MM.1S (cell line): ENCODE measurements around the gene HTR1E.

Experiments used
- DNase-seq: peaks from one replicate; pipeline ENCODE4 v3.0.0-alpha.2; 2015
- H2AFZ ChIP-seq: fragments of 300-600 bp; sonication (generic); 2 replicates; pipeline ENCODE4 v1.6.0; 2016; ENCODE audit warnings: antibody characterized with exemption, low read length
- H3F3A ChIP-seq: fragments of 300-600 bp; sonication (generic); 2 replicates; pipeline ENCODE4 v1.6.1; 2016; ENCODE audit warnings: mild to moderate bottlenecking, antibody characterized with exemption, low read length, moderate library complexity, mixed read lengths; ENCODE audit not compliant: insufficient read depth
- H3K27ac ChIP-seq: fragments of 300-600 bp; sonication (generic); 2 replicates; pipeline ENCODE4 v1.5.1; 2016; ENCODE audit warnings: mild to moderate bottlenecking, low read length
- H3K27me3 ChIP-seq: fragments of 300-600 bp; sonication (generic); replicated peaks from 2 replicates; pipeline ENCODE4 v1.6.0; 2016; ENCODE audit warnings: low read length; ENCODE audit not compliant: insufficient read depth
- H3K36me3 ChIP-seq: fragments of 300-600 bp; sonication (generic); replicated peaks from 2 replicates; pipeline ENCODE4 v1.6.1; 2016; ENCODE audit warnings: mild to moderate bottlenecking, low read length, mixed read lengths; ENCODE audit not compliant: insufficient read depth
- H3K4me1 ChIP-seq: fragments of 300-600 bp; sonication (generic); 2 replicates; pipeline ENCODE4 v1.6.1; 2016; ENCODE audit warnings: low read length, mixed read lengths
- H3K4me2 ChIP-seq: fragments of 300-600 bp; sonication (generic); 2 replicates; pipeline ENCODE4 v1.6.0; 2016; ENCODE audit warnings: low read depth, low read length
- H3K4me3 ChIP-seq: fragments of 300-600 bp; sonication (generic); 2 replicates; pipeline ENCODE4 v1.5.1; 2016; ENCODE audit warnings: low read length, mixed read lengths
- H3K79me2 ChIP-seq: fragments of 300-600 bp; sonication (generic); 2 replicates; pipeline ENCODE4 v1.6.1; 2016; ENCODE audit warnings: mixed run types, low read length, mixed read lengths
- H3K9ac ChIP-seq: fragments of 300-600 bp; sonication (generic); 2 replicates; pipeline ENCODE4 v1.6.1; 2016; ENCODE audit warnings: low read length, mixed read lengths
- H3K9me2 ChIP-seq: fragments of 300-600 bp; sonication (generic); replicated peaks from 2 replicates; pipeline ENCODE4 v1.6.1; 2016; ENCODE audit warnings: mild to moderate bottlenecking, low read length, mixed read lengths; ENCODE audit not compliant: insufficient read depth
- H3K9me3 ChIP-seq: fragments of 300-600 bp; sonication (generic); replicated peaks from 2 replicates; pipeline ENCODE4 v1.6.1; 2016; ENCODE audit warnings: mild to moderate bottlenecking, low read length, mixed read lengths; ENCODE audit not compliant: insufficient read depth
- H4K20me1 ChIP-seq: fragments of 300-600 bp; sonication (generic); 2 replicates; pipeline ENCODE4 v1.6.1; 2016; ENCODE audit warnings: mild to moderate bottlenecking, low read length, moderate library complexity, mixed read lengths; ENCODE audit not compliant: insufficient read depth
- CTCF ChIP-seq: fragments of 300-600 bp; sonication (generic); IDR thresholded peaks from 2 replicates; pipeline ENCODE4 v1.5.1; 2016; ENCODE audit warnings: antibody characterized with exemption, low read length, mixed read lengths
- EZH2 ChIP-seq: fragments of 300-600 bp; sonication (generic); optimal IDR thresholded peaks from 2 replicates; pipeline ENCODE3; 2017; ENCODE audit warnings: low read depth, mild to moderate bottlenecking, antibody characterized with exemption, low read length, mixed read lengths
- EZH2phosphoT487 ChIP-seq: fragments of 300-600 bp; sonication (generic); IDR thresholded peaks from 2 replicates; pipeline ENCODE4 v1.6.1; 2018; ENCODE audit warnings: antibody characterized with exemption, low read length

Gene HTR1E

GRCh38 chr6:87029711-87030314, 92.5 kb downstream of the HTR1E start:
- DNase-seq = peak; percentile 51
- H3K9me3 ChIP-seq = no peaks in the 10 kb centered on the region
- H3F3A ChIP-seq = no peaks in the 10 kb centered on the region
- H3K9me2 ChIP-seq = no peaks in the 10 kb centered on the region
- no peak overlapping the region for H3K9ac ChIP-seq
- no peak overlapping the region for H3K4me2 ChIP-seq
- no peaks in the 10 kb centered on the region for H3K36me3 ChIP-seq
- TF ChIP-seq CTCF (peak; percentile 69), EZH2phosphoT487 (no peak)
- no peaks in the 10 kb centered on the region for H3K4me1 ChIP-seq
- H3K27ac ChIP-seq = no peak overlapping the region
- H2AFZ ChIP-seq = no peak overlapping the region
- no peaks in the 10 kb centered on the region for H4K20me1 ChIP-seq
- H3K4me3 ChIP-seq = no peak overlapping the region
- H3K79me2 ChIP-seq = no peaks in the 10 kb centered on the region
- H3K27me3 ChIP-seq = no peaks in the 10 kb centered on the region

- Histone ChIP-seq H3K9ac (no peak overlapping the region), H3K27me3 (no peaks in the 10 kb centered on the region), H2AFZ (no peak overlapping the region), H4K20me1 (no peaks in the 10 kb centered on the region), H3K4me3 (no peak overlapping the region), H3K4me2 (no peak overlapping the region), H3K4me1 (peaks cover 8% of the 10 kb centered on the region; the same call in 1 of the 2 replicates), H3K9me3 (no peaks in the 10 kb centered on the region), H3K9me2 (no peaks in the 10 kb centered on the region), H3K27ac (no peak overlapping the region), H3K36me3 (no peaks in the 10 kb centered on the region), H3F3A (peaks cover 12% of the 10 kb centered on the region), H3K79me2 (no peaks in the 10 kb centered on the region)
- no peak for DNase-seq
- TF ChIP-seq EZH2 = no peak
- TF ChIP-seq EZH2phosphoT487 = no peak
- TF ChIP-seq CTCF = no peak
Observed at GRCh38 chr6:87040729-87041128, 103.4 kb downstream of the HTR1E start.

GRCh38 chr6:87045521-87046075, 108.3 kb downstream of the HTR1E start:
- Histone ChIP-seq H4K20me1 (no peaks in the 10 kb centered on the region), H3K4me1 (peaks cover 53% of the 10 kb centered on the region), H3K9me2 (no peaks in the 10 kb centered on the region), H2AFZ (peak overlapping the region; percentile 63), H3K4me3 (peak overlapping the region; percentile 24; the same call in 1 of the 2 replicates), H3K36me3 (no peaks in the 10 kb centered on the region), H3F3A (peaks cover 37% of the 10 kb centered on the region), H3K27ac (peak overlapping the region; percentile 76), H3K79me2 (no peaks in the 10 kb centered on the region), H3K27me3 (no peaks in the 10 kb centered on the region), H3K4me2 (peak overlapping the region; percentile 63), H3K9me3 (no peaks in the 10 kb centered on the region), H3K9ac (no peak overlapping the region)
- DNase-seq = peak; percentile 91
- TF ChIP-seq EZH2 (no peak), CTCF (no peak), EZH2phosphoT487 (no peak)
